ENCODE data around the gene EPHB2.

The EPHB2 gene

DNA sequence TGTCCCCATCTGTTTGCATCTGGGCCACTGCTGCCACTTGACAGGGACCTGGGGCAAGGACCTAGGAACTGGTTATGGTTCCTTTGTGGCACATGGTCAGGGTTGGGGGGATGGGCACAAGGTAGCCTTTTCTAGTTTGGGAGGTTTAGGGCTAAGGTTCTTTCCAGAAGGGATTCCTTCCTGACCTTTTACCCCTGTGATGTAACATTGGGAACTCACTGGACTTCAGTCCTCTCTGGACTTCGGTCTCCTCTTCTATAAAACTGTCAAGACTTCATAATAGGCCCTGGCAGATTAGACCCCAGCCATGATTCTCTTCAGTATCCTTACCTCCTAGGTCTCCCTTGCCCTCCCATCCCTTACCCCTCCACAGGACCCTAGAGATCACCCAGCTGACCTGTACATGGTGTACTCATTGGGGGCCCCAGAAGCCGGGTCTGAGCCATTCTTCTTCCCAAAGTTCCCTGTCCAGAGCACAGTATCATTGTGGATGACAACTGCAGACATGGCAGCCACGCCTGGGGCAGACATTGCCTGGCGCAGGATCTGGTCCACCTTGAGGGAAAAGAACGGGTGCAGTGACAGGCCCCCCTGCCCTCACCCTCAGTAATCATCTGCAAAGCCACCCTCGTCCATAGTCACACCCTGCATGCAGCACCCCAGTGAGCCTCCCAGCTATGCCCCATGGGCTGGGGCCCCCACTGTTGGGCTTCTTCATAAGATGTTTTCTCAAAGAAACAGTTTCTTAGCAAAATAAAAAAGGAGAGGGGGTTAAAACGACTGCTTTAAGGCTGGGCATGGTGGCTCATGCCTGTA lies 249.1 kb downstream of the EPHB2 start:
- no peak for DNase-seq

DNA sequence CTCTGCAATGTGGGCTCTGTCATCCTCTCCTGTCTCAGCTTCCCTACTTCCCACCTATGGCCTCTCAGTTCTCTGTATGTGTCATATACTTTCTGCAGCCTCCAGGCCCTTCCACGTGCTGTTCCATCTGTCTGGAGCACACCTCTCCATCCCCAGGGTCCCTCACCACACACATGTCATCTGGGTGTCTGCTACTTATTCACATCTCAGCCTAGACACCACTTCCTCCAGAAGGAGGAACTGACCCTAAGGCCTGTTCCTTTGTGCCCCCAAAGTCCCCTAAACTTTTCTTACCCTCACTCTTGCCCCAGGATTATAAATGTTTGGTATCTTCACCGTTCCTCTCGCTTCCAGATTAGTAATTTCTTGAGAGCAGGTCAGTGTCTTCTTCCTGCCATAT lies 251.9 kb downstream of the EPHB2 start:
- DNase-seq = no peak

DNA sequence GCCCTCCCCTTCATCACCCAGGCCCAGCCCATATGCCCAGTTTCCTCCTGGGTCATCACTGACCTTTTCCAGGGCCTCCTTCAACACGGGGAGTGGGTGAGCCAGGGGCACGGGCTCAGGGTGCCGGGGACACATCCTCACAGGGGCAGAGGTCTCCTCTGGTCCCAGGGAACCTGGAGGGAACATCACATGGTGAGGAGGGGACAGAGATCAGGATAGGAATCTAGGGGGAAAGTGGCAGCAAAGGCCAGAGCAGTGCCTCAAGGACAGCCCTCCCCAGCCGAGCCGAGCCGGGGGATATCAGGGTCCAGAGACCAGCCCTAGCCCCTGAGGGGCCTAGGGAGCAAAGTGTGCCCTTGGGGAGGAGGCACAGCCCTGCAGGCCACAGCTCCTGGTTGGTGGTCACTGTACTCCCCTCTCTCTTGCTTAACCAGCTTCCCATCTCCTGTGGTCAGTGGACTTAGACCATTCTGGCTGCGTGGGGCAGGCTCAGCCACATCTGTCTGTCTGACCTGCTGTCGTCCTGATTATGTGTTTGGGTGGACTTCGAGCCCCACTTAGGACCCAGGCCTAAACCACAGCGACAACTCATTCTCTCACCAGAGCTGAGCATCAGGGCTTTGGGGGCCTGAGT lies 252.5 kb downstream of the EPHB2 start:
- no peak for DNase-seq

DNA sequence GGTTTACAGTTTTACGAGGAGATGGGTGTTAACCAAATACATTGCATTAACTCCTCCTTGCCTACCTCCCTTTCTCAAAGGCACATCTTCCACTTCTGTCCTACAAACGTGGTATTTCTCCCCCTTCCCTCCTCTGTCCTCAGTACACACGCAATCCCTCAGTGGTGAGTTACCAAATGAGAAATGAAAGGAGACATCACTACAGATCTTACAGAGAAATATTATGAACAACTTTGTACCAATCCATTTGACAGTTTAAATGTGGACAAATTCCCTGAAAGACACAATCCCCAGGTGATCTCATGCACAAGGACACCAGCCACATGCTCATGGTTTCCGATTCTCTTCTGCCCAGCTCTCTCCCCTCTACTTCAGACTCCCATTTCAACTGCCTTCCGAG lies 255.7 kb downstream of the EPHB2 start:
- DNase-seq = no peak

DNA sequence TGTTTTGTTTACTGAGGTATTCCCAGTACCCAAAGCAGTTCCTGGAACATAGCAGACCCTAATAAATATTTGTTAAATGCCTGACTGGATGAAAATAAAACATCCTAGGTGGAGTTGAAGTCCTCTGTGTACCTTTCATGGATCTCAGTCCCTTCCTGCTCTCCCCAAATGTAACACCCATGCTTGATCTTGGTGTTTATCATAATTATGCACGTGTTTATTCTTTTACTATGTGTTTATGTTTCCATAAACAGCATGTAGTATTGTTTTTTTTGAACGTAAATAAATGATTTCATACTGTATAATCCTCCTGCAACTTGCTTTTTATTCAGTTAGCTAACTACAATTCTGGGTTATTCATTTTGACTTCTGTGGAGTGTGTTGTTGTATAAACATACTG lies 257.2 kb downstream of the EPHB2 start:
- no peak for DNase-seq

DNA sequence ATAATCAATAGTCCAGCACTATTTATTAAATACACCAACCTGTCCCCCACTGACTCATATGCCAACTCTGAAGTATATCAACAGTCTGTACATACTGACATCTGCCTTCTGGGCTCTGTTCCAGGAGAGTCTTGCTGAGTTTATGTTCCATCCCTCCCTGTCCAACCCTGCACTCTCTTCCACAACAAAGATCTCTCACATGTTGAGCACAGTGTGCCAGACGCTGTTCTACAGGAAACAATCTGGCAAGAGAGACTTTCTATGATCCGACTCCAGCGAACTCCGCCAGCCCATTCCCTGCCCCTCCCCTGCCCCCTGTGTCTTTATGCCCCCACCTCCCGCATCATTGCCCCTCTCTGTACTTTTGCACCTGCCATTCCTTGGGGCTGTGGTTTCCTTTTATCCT lies 258.7 kb downstream of the EPHB2 start:
- no peak for DNase-seq

DNA sequence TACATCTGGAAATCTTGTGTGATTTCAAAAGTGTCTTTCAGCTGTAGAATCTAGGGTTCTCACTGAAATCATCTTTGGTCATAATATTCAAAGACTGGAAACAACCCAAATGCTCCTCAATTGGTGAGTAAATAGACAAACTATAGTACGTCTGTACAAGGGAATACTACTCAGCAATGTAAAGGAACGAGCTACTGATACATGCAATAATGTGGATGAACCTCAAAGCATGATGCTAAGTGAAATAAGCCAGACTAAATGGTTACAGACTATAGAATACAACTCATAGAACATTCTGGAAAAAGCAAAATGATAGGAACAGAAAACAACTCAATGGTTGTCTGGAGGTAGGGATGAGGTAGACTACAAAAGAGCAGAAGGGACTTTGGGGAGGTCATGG lies 259.5 kb downstream of the EPHB2 start:
- no peak for DNase-seq
